CD4-positive, alpha-beta T cell treated with Interleukin-4 for 1 hour (primary cell): Measurements from ENCODE around the gene MBP.
A peak's percentile ranks its signal among the peaks of the same experiment; 100 is the strongest.

Experiments used
- DNase-seq, 2 donors: peaks; one replicate each; pipeline ENCODE4 v3.0.0-alpha.2; 2020 to 2022

Gene MBP

DNA sequence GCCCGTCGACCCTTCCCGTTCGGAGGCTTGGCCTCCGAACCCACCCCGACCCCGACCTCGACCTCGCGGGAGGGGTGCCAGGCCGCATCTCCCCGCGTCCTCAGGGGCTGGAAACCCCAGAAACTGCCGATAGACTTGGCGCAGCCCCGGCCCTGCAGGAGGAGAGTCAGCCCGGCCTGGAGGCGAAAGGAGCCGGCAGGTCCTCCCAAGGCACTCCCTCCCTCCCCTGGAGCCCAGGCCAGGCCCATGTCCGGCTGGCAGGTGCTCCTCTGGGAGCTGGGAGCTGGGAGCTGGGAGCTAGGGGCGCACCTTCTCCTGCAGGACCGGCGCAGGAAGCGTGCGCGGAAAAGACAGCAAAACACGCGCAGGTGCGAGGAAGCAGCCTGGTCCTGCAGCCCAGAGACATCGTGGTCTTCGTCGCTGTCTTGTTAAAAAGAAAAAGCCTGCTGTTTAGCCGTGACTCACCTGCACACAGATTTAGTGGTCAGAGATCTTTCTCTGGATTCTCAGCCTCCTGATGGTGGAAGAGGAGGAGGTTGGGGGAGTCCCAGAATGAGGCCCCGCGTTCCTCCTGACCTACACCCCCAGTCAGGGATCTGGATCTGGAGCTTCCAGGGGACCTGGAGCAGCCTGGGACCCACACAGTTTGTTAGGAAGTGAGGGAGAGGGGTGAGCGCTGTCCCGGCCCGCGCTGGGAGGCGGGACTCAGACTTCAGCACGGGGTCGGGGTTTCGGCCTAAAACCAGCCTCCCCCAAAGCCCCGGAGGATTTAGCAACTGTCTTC is 660 bp upstream of the MBP start:
- no peak for DNase-seq

DNA sequence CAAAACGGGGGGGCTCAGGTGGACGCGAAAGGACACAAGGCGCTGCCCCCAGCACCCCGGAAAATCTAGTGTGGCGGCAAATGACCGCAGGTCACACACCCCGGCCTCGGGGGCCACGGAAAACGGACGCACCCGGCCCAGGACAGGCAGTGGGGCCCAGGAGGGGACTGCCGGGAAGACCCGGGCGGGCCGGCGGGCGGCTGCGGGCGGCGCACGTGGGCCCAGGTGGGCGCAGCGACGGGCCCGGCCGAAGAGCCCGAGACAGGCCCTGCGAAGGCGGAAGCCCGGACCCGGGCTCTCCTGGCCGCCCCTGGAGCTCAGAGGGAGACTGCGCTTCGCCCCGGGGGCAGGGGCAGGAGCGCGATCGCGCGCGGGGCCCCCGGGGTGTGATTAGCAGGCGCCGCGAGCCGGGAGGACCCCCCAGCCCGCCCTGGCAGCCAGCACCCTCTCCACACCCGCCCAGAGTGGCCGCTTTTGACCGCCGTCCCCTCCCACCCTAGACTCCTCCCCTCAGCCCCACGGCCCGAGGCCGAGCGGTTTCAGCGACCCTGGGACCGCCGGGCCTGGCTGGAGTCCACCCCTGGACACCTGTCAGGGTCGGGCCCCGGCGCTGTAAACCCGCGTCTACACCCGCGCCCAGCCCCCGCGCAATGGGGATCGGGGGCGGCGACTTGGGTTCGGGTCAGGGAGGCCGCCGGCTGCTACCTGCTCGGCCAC is 773 bp downstream of the MBP start:
- peak; percentile 43 to 60 for DNase-seq

DNA sequence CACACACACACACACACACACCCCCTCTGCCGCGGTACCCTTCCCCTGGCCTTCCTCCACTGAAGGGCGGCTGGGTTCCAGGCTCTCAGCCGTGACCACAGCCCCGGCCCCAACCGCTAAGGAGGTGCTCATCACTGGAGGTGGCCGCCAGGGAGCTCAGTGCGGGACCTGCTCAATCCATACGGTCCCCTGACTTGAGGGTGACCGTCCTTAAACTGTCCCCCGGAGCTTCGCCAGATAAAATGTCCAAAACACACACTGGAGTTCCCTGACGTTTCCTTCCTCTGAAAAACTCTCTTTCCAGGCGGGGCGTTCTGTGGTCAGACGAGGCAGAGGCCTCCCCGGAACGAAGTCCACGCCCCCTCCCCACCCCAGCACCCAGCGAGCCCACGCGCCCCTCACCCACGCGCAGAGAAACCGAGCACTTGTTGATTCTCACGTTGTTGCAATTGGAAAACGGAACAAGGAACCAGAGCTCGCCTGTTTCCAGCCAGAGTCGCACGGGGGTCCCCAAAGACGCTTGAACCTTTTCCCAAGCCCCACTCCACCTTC is 1.4 kb downstream of the MBP start:
- peak; percentile 60 to 80 for DNase-seq

DNA sequence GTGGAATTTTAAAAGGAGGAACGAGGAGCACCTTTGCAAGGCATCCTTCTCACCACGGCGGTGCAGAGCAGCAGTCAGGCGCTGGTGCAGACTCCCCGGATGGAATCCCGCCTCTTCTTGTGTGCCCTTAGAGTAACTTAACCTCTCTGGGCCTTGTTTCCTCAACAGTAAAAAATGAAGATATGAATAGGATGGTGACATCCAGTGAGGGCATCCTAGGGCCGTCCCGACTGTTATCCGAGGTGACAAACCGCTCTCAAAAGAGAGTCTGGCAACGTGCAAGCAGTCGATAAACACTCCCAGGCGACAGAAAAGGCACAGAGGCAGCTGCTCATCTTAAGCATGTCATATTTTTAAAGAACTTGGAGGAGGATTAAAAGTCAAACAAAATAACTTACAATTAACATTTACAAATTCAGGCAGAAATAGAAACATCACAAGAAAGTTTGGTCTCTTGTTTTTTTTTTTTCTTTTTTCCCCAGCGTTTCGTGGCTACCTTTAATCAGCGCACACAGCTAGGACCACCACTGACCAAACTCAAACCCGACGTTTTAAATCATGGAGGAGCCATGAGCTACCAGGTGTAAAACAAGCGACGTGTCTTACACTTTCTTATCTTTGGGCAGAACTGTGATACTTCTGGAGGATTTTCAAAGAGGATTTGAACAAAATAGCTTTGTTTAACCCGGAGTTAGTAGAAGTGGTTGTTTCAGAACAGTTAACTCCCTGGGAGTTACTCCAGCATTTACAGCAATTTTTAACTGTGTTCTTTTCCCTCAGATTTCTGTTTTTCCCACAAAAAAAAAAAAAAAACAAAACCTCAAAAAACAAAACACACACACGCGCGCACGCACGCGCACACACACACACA is 2.1 kb downstream of the MBP start:
- peak in 1 of 2 donors; percentile 38 for DNase-seq

DNA sequence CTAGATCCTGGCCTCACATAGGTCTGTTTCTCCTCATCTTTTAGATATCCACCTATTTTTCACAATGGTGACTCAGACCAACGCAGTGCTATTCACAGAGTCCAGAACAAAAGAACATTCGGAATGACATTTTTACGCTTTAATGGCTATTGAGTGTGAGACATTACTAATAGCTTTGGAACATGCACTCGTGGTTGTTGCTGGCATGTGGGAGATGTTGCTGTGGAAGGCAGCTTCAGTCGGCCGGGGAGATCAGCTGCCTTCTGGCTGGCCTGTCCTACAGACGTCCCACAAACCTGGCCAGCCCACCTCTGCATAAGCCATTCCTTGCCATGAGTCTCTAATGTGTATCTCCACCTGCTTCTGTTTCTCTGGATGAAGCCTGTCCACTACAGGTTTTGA is 3.4 kb downstream of the MBP start:
- no peak for DNase-seq

DNA sequence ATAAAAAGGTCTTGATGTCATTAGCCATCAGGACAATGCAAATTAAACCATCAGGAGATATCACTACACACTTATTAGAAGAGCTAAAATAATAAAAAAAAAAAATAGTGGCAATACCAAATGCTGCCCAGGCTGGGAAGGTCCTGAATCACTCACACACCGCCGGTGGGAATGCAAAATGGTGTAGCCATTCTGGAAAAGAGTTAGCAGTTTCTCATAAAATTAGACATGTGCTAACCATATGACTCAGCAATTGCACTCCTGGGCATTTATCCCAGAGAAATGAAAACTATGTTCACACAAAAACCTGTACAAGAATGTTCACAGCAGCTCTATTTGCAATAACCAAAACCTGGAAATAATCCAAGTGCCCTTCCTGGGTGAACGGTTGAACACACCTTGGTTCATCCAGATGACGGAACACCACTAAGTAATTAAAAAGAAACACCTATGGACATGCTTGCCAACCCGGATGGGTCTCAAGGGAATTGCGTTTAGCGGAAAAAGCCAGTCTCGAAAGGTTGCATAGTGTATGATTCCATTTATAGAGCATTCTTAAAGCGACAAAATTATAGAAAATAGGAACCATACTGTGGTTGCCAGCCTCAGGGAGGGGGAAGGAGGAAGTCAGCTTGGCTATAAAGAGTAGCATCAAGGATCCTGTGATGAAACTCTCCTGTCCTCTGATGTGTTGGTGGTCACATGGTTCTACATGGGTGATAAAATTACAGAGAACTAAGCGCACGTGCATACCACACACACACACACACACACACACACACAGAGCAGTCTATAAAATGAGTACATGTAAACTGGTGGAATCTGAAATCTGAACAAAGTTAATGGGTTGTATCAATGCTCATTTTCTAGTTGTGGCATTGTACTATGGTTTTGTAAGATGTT is 4.6 kb downstream of the MBP start:
- DNase-seq: peak; percentile 80 to 84

DNA sequence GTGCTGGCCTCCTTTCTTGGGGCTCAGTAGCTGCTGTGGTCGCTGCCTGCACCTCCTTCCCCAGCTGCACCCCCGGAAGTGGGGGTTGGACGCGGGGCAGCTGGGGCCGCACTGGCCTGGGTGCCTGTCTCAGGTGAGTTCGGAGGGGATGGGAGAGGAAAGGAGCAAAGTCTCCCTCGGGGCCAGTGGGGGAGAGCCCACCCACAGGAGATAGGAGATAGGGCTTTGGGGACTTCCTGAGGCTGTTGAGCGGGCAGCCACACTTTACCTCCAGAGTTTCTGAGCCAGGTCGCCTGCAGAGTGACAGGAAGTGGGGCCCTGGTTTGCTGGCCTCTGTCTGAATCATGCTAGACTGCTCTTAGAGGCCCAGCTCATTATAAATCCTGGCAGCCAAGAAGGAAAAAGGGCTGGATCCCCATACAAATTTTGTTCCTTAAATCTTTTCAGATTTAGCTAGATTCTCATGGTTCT is 8.1 kb downstream of the MBP start:
- DNase-seq: peak; percentile 47 to 63

DNA sequence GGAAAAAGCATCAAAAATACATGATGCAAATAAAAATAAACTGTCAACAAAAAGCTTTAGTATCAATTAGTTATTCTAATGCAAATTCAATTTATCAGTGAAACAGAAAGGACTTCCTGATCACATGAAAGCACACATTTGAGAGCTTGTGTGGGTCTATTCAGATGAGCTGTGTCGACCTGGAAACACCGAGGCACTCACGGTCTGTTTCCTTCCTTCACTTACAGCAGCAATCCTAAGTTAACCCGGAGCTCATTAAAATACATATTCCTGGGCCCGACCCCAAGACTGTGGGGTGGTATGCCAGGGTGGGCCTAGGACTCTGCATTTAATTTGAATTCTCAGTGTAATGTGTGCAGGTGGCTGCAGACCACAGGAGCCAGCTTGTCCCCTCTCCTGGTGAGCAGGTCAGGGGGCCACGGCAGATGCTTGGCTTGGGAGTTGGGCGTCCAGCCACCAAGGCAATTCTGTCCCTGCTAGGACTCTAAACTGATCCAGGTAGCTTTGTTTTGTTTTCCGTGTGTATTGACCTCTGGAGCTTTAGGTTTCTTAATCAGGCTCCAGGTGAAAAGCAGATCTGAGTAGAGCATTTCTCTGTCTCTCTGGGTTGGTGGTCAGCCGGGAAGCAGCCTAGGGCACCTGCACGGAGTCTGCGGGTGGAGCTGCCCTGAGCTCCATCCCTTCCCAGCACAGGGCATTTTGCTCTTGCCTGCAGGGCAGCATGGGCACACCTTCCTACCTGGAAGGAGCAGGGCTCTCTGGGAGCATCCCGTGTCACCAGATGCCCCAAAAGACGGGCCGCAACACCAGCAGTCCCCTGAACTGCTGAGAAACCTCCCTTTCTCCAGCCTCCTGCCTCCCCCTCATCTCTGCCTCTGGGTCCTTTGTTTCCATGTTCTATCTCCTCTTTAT is 9.0 kb downstream of the MBP start:
- DNase-seq: no peak

DNA sequence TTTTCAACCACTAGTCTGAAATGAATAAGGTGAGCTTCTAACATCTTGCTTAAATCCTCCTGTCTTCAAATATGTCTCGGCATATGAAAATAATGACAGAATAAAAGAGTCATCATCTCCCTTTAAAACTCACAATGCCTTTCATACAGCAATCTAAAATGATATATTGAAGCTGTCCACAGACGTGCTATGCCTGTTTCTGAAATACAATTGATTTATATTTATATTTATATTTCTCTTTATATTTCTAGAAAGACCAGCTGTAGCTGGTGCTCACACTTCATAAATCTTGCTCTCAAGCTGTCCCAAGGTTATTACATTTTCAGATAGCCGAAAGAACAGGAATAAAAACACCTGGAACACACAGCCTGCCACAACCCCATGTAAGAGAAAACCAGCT is 11.1 kb downstream of the MBP start:
- DNase-seq: no peak

DNA sequence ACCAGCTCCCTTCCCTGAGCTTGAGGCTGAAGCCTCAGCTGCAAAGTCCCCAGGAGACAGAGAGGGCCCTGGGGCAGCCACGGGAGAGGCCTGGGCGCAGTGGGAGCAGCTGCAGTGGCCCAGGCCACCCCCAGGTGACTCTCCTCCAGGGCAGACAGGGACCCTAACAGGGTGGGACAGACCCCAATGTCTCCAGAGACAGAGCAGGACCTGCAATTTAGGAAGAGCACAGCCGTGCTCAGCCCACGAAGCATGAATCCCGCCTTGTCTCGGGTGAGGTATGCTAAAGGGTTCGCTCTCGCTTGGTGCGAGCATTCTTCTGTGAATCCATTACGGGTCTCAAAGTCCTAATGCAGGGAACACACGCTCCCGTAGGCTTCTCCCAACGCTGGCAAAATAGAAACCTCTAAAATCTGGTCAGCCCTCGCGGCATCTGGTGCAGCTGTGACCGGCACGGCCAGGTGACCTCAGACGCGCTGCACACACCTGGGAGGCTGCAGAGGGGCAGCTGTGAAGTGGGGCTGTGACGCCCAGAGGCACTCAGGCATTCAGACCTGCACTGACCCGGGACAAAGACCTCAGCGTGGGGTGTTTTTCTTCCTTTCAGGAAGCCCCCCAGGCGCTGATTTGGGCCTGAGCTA is 12.6 kb downstream of the MBP start:
- DNase-seq: no peak

DNA sequence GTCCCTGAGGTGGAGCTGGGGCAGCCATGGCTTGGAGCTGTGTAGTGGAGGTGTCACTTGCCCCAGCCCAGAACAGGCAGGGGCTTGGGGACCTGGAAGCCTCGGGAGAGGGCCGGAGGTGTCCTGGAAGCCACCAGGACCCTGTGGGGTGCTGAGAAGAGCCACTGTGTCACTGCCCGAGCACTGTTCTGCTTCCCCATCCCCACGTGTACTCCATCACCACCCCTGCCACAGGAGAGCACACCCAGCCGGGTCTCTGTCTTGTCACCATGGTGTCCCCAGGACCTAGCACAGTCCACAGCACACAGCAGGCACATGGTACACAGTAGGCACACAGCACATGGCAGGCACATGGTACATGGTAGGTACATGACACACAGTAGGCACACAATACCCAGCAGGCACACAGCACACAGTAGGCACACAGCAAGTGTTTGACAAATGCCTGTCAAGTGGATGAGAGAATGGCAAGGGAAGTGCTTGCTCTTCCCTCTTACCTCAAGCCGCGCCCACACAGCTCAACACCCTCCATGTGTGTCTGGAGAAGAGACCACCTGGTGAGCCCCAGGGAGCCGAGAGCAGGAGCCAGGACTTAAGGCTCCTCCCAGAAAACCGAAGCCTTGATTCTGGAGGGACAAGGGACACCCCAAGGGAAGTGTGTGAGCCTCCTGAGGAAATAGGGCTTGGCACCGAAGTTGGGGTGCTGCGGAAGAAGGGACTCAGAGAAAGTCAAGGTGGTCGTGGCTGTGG is 13.3 kb downstream of the MBP start:
- DNase-seq: no peak

DNA sequence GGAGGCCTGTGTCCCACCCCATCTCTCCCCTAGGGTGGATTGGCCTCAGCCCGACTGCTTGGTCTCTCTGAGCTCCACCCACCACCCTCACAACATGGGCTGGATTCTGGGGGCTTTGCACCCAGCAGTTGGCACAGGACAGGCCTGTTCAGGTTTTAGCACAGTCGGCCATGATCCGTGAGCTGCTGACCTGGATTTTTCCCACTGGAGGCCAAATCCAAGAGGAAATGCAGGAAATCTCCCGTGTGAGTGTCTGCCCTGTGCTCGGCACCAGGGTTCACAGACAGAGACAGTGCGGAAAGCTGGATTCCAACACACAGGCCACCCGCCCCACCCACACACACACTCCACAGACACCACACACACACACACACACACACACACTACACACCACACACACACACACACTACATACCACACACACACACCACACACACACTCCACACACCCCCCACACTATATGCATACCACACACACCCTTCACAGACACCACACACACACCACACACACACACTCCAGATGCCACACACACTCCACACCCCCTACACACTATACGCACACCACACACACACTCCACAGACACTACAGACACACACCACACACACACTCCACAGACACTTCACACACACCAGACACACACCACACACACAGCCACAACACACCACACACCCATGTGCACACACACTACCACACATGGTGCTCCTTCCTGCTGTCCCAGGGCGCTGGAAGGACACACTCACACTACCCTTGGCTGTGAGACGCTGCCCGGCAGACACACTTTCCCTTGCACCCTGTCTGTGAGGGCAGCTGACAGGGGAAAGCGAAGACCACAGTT is 14.1 kb downstream of the MBP start:
- DNase-seq: no peak

DNA sequence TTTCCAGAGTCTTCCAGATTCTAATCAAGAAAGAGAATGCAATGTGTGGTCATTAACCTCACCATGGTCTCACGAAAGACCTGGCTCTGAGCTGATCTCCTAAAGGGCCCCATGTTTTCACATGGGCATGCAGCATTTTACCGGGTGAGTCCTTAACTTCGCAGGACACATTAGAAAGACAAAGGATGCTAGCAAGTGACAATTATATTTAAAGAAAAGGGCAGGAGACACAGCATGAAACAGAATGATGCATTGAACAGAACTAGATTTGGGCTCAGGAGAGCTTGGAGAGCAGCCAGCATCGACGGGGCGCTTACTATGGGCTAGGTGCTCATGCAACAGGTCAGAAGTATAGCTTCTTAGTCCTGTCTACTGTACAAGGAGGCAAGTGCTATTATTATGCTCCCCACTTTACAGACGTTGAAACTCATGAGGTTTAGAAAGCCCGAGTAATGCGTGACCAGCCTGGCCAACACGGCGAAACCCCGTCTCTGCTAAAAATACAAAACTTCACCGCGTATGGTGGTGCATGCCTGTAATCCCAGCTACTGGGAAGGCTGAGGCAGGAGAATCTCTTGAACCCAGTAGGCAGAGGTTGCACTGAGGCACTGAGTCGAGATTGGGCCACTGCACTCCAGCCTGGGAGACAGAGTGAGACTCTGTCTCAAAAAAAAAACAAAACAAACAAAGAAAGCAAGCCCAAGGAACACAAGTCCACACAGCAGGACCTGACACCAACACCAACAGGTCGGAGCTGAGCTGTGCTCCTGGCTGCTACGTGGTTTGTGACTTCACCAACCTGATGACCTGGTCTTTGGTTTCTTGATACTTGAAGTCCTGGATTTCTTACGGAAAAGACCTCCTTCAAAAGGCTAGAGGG is 16.1 kb downstream of the MBP start:
- DNase-seq: no peak

DNA sequence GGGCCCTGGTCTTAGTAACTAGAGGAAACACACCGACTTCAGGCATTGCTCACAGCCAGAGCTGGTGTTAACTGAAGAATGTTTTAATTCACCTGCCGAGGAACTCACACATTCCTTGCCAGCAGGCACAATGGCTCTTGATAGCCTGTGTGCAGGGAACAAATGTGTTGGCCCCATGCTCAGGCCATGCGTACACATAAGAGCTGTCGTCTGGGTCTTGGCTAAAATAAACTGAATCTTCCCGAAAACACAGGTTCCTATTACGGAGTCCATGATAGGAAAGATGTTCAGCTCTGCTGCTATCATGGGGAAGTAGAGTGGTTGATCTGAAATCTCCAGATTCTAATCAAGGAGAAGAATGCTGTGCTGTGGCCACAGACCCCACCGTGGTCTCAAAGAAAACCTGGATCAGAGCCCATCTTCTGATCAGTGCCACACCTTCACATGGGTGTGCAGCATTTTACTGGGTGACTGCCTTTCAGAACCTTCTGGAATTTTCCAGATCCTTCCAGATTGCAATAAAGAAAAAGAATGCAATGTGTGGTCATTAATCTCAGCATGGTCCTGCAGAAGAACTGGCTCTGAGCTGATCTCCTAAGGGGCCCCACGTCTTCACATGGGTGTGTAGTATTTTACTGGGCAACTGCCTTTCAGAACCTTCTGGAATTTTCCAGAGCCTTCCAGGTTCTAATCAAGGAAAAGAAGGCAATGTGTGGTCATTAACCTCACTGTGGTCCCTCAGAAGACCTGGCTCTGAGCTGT is 17.2 kb downstream of the MBP start:
- no peak for DNase-seq

DNA sequence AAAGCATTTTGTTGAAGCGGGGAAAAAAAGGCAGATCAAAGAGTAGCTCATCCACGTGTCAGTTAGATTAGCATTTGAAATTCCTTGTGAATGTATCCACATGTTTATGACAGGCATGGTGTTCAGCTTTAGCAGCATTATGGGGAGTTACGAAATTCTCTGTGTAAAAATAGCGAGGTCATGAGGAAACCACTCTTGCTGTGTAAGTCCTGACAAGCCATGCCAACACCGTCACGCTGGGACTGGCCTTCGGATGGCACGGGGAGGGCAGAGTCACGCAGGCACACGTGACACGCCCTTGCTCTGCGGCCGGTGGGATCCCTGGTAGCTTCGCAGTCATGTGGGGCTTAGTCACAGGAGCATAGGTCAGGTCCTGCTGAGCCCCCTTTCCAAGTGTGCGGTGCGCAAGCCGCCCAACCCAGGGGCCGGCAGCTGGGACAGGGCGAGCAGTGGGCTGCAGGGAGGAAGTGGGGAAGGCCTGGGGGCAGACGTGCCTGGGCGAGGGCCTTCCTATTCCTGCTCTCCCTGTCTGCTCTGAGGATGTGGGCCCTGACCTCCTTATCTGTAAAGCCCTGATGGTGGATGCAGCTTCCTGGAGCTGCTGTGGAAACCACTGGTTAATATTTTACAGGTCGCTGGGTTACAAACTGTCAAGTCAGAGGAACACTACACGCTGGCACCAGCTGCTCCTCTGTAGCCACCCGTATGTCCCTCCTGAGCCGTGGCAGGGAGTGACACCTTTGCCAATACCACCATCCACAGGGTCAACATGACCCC is 18.0 kb downstream of the MBP start:
- peak in 1 of 2 donors; percentile 89 for DNase-seq

DNA sequence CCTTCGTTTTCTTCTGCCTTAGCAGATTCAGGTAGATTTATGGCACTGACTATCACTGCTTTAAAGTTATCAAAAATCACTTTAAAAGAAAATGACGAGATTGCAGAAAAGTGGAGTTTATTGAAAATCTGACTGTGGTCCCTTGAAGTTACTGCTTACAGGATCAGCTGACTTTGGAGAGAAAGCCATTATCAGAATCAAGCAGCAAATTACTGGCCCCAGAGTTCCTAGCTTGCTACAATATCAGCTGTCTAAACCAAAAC is 18.5 kb downstream of the MBP start:
- DNase-seq: no peak
